Measurements from ENCODE around the gene BMI1.

Gene BMI1

GRCh38 chr10:22294694-22295093, 26.2 kb upstream of the BMI1 start:
- POLR2A ChIA-PET: no interaction called here
- H3K4me3 ChIP-seq (ENCODE audit: low read depth, low read length): no peak overlapping the region
- CTCF ChIA-PET: no interaction called here
- no peak for TF ChIP-seq ZNF514 (tag by site-specific recombination; IDR thresholded peaks at IDR 0.05)
- TF ChIP-seq ZIC2 (tag by site-specific recombination; IDR thresholded peaks at IDR 0.05): no peak
- TF ChIP-seq ZNF660 (tag by site-specific recombination; IDR thresholded peaks at IDR 0.05): no peak
- no peak for TF ChIP-seq ZBTB49 (tag by site-specific recombination; IDR thresholded peaks at IDR 0.05; ENCODE audit: low read depth)
- no peak for TF ChIP-seq ZBTB1 (tag by site-specific recombination; IDR thresholded peaks at IDR 0.05)
- TF ChIP-seq ZNF132 (tag by site-specific recombination; IDR thresholded peaks at IDR 0.05; ENCODE audit: borderline replicate concordance): no peak
- no peak for TF ChIP-seq ZNF624 (tag by site-specific recombination; IDR thresholded peaks at IDR 0.05)
- TF ChIP-seq ZNF202 (tag by site-specific recombination; IDR thresholded peaks at IDR 0.05; ENCODE audit: borderline replicate concordance): no peak
- peak; percentile 53; the same call in 1 of the 2 replicates for TF ChIP-seq ZNF18 (tag by site-specific recombination; IDR thresholded peaks at IDR 0.05)
- TF ChIP-seq SP7 (tag by site-specific recombination; IDR thresholded peaks at IDR 0.05): peak; percentile 64
- TF ChIP-seq ZFP37 (tag by site-specific recombination; IDR thresholded peaks at IDR 0.05): no peak
- TF ChIP-seq TRIM28 (IDR thresholded peaks at IDR 0.05; ENCODE audit: borderline replicate concordance, low read length): no peak
- TF ChIP-seq ZNF280D (tag by site-specific recombination; IDR thresholded peaks at IDR 0.05): no peak
- TF ChIP-seq ZFHX2 (tag by site-specific recombination; conservative IDR thresholded peaks at IDR 0.05): no peak
- TF ChIP-seq GLIS1 (tag by site-specific recombination; IDR thresholded peaks at IDR 0.05): no peak
- TF ChIP-seq ZNF19 (tag by site-specific recombination; IDR thresholded peaks at IDR 0.05; ENCODE audit: low read depth): no peak
- no peak for TF ChIP-seq ZBTB17 (tag by site-specific recombination; IDR thresholded peaks at IDR 0.05)
- TF ChIP-seq ZSCAN16 (tag by site-specific recombination; IDR thresholded peaks at IDR 0.05): 0 out of 2 replicates have a peak, but pooled peaks have one; percentile 24
- no peak for TF ChIP-seq ZNF544 (tag by site-specific recombination; IDR thresholded peaks at IDR 0.05)
- no peak for TF ChIP-seq ZNF24 (tag by site-specific recombination; IDR thresholded peaks at IDR 0.05)
- no peak for TF ChIP-seq TCF7L2 (IDR thresholded peaks at IDR 0.05; ENCODE audit: borderline replicate concordance, low read depth, low read length)
- no peak for TF ChIP-seq SP3 (tag by site-specific recombination; IDR thresholded peaks at IDR 0.05)
- TF ChIP-seq ZSCAN5A (tag by site-specific recombination; IDR thresholded peaks at IDR 0.05): no peak
- no peak for TF ChIP-seq MEIS1 (CRISPR knock-in tag; IDR thresholded peaks at IDR 0.05; ENCODE audit: borderline replicate concordance)
- TF ChIP-seq ATF2 (tag by site-specific recombination; IDR thresholded peaks at IDR 0.05; ENCODE audit: low read depth): no peak
- TF ChIP-seq ZNF600 (tag by site-specific recombination; IDR thresholded peaks at IDR 0.05): no peak
- no peak for TF ChIP-seq ZNF510 (tag by site-specific recombination; IDR thresholded peaks at IDR 0.05; ENCODE audit: insufficient replicate concordance)
- no peak for TF ChIP-seq ZNF248 (tag by site-specific recombination; IDR thresholded peaks at IDR 0.05)
- TF ChIP-seq ZNF623 (tag by site-specific recombination; IDR thresholded peaks at IDR 0.05): no peak
- no peak for TF ChIP-seq ZNF23 (tag by site-specific recombination; IDR thresholded peaks at IDR 0.05; ENCODE audit: borderline replicate concordance)
- no peak for TF ChIP-seq ZNF239 (tag by site-specific recombination; IDR thresholded peaks at IDR 0.05)

More at GRCh38 chr10:22294694-22295093, 26.2 kb upstream of the BMI1 start:
- Histone ChIP-seq H3K4me1 (ENCODE audit: control insufficient read depth, insufficient read depth, low read length) (peaks cover 8% of the 10 kb centered on the region), H3K9me3 (ENCODE audit: control insufficient read depth, insufficient read depth, low read depth, low read length) (no peaks in the 10 kb centered on the region), H3K27ac (ENCODE audit: extremely low read depth, low read depth, low read length) (peak overlapping the region; percentile 55; the same call in 1 of the 2 replicates), H3K36me3 (ENCODE audit: control insufficient read depth in 2 of 2, insufficient read depth in 1 of 2, low read length in 2 of 2) (no peaks in the 10 kb centered on the region)
